Measurements from ENCODE around the gene BAD.
A peak's percentile ranks its signal among the peaks of the same experiment; 100 is the strongest.
"Not testable (repeated sequence)": the region's sequence is repeated elsewhere in the genome, so short reads cannot be mapped to it uniquely, and the experiment has no call there.

BAD gene

DNA sequence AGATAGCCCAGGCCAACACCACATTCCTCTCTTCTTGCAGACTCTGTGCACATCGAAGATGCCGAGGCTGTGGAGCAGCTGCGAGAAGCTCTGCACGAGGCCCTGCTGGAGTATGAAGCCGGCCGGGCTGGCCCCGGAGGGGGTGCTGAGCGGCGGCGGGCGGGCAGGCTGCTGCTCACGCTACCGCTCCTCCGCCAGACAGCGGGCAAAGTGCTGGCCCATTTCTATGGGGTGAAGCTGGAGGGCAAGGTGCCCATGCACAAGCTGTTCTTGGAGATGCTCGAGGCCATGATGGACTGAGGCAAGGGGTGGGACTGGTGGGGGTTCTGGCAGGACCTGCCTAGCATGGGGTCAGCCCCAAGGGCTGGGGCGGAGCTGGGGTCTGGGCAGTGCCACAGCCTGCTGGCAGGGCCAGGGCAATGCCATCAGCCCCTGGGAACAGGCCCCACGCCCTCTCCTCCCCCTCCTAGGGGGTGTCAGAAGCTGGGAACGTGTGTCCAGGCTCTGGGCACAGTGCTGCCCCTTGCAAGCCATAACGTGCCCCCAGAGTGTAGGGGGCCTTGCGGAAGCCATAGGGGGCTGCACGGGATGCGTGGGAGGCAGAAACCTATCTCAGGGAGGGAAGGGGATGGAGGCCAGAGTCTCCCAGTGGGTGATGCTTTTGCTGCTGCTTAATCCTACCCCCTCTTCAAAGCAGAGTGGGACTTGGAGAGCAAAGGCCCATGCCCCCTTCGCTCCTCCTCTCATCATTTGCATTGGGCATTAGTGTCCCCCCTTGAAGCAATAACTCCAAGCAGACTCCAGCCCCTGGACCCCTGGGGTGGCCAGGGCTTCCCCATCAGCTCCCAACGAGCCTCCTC, 31.4 kb upstream of the BAD start:
- DNase-seq = not testable (repeated sequence)

DNA sequence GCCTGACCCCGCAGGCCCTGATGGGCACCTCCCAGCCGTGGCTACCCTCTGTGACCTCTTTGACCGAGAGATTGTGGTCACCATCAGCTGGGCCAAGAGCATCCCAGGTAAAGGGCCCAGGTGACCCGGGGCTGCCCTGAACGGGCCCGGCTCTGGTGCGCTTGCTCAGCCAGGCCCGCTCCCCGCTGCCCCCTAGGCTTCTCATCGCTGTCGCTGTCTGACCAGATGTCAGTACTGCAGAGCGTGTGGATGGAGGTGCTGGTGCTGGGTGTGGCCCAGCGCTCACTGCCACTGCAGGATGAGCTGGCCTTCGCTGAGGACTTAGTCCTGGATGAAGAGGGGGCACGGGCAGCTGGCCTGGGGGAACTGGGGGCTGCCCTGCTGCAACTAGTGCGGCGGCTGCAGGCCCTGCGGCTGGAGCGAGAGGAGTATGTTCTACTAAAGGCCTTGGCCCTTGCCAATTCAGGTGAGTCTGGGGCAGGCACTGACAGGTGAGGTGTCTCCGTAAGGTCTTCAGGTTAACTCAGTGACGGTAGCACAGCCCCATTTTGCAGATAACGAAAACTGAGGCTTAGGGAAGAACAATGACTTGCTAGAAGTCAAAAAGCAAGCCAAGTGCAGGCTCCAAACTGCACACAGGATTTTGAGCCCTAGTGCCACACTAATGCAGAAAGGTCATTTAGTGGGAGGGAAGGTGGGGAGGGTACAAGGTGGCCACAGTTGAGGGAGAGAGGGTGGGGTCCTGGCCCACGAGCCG, 30.5 kb upstream of the BAD start:
- no peak for DNase-seq

GRCh38 chr11:64314146-64314804, 29.8 kb upstream of the BAD start:
- DNase-seq = no peak

GRCh38 chr11:64313491-64314145, 29.2 kb upstream of the BAD start:
- peak in 14 of 56 donors; percentile 18 to 69 (median 32) for DNase-seq

GRCh38 chr11:64312947-64313346, 28.5 kb upstream of the BAD start:
- DNase-seq = no peak

GRCh38 chr11:64307795-64308194, 23.3 kb upstream of the BAD start:
- DNase-seq = not testable (repeated sequence)

DNA sequence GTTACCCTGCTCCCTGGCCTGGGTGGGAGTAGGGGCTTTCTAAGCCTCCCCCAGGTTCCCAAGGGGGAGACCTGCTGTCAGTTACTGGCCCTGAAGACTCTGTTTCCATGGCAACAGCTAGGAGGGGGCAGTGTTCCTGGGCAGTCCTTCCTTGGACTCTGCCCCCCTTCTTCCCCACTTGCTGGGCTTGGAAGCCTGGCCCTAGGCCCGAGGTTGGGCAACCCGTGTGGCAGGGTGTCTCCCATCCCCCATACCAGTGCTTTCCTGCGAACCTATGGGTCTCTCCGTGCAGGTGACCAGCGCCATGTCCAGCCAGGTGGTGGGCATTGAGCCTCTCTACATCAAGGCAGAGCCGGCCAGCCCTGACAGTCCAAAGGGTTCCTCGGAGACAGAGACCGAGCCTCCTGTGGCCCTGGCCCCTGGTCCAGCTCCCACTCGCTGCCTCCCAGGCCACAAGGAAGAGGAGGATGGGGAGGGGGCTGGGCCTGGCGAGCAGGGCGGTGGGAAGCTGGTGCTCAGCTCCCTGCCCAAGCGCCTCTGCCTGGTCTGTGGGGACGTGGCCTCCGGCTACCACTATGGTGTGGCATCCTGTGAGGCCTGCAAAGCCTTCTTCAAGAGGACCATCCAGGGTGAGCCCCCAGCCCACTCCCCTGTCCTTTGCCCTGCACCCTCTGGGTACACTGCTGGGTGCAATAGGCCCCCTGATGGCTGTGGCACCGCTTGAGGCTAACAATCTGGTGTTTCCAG, 22.6 kb upstream of the BAD start:
- peak in 4 of 56 donors; percentile 21 to 59 (median 32) for DNase-seq

- peak in 1 of 56 donors; percentile 29 for DNase-seq
Measured at GRCh38 chr11:64306563-64306875, 22.1 kb upstream of the BAD start.

GRCh38 chr11:64305691-64306562, 21.5 kb upstream of the BAD start:
- DNase-seq = peak in 41 of 56 donors; percentile 18 to 83 (median 60)

DNA sequence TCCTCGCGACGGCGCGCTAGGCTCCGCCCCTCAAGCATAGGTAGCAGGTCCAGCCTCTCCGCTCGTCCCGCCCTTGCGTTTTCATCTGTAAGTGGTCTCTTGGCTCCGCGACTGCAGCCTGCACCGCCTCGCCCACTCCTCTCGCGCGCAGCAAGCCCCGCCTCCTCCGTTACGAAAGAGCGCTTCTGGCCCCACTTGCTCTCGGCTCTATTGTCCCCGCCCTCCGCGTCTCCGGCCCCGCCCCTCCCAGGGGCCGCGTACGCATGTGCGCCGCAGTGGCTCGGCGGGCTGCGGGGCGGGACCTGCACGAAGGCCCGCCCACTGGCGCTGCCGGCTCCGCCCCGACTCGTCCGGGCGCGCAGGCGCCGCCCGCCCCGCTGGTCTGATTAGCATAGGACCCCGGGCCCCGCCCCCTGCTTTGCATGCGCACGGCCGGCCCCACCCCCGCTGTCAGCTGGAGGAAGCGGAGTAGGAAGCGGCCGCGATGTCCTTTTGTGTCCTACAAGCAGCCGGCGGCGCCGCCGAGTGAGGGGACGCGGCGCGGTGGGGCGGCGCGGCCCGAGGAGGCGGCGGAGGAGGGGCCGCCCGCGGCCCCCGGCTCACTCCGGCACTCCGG, 20.7 kb upstream of the BAD start, which contains the start of gene ESRRA:
TSS of gene ESRRA (plus strand) at position 450 of the 616 bp plus-strand sequence. CDS start 1,656 bp downstream, outside the sequence.
- DNase-seq = peak; percentile 82 to 100 (median 99)

DNA sequence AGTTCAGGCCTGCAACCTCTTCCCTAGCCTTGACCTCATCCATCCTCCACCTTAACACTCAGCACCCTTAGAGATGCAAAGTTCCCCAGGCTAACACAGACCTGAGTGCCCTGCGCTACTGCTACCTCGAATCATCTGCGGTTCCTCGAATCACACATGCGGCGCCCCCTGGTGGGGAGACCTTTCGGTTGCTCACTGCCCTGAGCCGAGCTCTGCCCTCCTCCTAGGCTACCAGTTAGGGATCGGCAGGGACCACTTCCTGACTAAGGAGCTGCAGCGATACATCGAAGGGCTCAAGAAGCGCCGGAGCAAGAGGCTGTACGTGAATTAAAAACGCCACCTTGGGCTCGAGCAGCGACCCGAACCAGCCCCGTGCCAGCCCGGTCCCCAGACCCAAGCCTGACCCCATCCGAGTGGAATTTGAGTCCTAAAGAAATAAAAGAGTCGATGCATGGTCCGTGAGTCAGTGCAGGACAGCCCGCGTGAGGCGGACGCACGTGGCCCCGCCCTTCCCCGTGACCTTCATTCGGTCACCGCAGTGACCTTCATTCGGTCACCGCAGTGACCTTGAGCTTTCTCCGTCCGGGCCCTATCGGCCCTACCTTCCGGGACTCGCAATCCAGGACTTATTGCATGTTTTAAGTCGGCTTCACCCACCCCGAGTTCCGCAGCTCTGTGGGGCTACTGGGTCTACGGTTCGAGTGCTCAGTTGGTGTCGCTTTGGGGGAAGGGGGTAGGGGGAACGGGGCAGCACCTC, 20.0 kb upstream of the BAD start:
- DNase-seq = peak in 55 of 56 donors; percentile 42 to 95 (median 78)

DNA sequence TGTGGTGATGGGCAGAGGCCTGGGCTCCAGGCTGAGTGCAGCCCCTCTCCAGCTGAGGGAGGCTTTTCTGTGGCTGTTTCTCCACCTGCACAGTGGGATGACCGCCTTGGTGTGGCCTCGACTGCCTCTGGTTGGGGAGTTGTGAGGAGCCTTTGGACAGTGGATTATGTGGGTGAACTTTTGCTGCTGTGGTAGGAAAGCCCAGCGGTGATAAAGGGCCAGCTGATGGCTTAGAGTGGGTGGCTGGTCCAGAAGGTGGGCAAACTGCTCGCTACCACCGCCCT, 19.5 kb upstream of the BAD start:
- DNase-seq = no peak

DNA sequence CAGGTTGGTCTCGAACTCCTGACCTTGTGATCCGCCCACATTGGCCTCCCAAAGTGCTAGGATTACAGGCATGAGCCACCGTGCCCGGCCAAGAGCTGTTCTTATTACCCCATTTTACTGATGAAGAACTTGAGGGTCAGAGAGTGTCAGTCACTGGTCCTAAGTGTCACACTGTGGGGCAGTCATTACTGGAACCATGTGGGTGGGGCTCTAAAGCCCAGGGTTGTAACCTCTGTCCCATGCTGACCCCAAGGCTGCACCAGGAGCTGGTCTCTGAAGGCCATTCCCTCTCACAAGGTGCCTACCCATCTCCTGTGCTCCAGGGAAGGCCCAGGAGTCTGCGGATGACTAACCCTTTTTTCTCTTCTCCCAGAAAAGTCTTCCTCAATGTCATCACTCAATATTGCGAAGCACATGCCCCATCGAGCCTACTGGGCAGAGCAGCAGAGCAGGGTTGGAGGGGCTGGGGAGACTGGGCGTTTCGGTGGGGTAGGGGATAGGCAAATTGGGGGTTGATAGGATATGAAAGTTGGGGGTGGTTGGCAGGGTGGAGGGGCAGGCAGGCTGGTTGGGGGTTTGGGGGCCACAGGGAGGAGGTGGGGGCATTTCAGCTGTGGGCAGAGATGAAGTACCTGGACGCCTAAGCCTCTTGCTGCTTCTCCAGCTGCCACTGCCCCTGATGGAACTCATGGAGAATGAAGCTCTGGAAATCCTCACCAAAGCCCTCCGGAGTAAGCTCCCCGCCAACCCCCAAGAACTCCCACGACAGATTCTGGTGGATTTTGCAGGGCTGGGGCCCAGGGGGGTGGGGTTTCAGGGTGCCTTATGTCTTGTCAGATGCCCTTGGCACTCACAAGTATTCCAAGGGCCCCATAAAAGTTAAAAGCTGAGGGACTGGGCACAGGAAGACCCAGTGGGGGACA, 18.9 kb upstream of the BAD start:
- no peak for DNase-seq

DNA sequence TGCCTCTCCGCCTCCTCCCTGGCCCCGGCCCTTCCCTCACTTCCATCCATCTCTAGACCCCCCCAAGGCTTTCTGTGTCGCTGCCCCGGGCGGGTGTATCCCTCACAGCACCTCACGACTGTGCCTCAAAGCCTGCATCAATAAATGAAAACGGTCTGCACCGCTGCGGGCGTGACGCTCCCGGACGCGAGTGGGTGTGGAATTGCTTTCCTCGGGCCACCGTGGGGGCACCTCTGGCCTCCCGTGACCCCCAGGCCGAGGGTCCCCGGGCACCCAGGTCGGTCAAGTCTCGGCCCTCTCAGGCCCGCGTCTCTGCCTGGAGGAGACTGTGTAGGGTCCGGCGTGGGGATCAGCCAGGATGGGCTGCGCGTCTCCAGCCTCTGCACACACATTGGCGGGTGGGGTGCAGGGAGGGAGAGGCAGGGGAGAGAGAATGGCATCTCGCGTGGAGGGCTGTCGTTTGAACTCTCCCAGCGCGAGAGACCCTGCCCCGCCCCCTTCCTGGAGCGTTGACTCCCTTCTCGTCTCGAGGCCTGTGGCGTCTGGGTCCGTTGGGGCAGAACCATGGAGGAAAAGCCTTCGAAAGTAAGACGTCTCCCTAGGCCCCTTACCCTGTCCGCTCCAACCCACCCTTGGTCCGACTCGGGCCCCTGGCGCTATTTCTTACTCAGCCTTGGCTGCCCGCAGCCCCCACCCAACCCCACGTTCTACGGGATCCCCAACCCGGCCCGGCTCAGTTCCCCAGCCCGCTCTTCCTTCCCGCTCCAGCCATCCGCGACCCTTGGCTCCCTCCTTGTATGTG, 15.6 kb upstream of the BAD start, which contains the start of gene CATSPERZ:
TSS of gene CATSPERZ (plus strand) at position 512 of the 802 bp plus-strand sequence. CDS start at position 565, 53 bp downstream.
- peak in 4 of 56 donors; percentile 34 to 49 (median 44) for DNase-seq

GRCh38 chr11:64298966-64299846, 14.7 kb upstream of the BAD start:
- DNase-seq = peak in 53 of 56 donors; percentile 10 to 82 (median 59)

Measured in nucleus accumbens (tissue), 56 donors.